Astrocyte (in vitro differentiated cells and primary cell): ENCODE results near the gene AP5Z1. TPM values are rescaled to one million over a fixed set of nuclear protein-coding genes. Genes with fewer than 3 reads are reported as not detected.

Source experiments
- DNase-seq: peaks from one replicate; pipeline ENCODE4 v3.0.0-alpha.2; 2010; ENCODE audit warnings: low read depth
- FAIRE-seq: peaks from 2 replicates; lab custom pipeline; 2011; peaks lifted over from hg19 to GRCh38; lab: Jason Lieb, UNC
- H2AFZ ChIP-seq: 2 replicates; pipeline ENCODE4 v1.6.0; 2012; ENCODE audit warnings: low read depth, low read length, inconsistent platforms
- H3K27ac ChIP-seq: 2 replicates; pipeline ENCODE4 v1.5.1; 2011; ENCODE audit warnings: low read depth, low read length, inconsistent platforms
- H3K27me3 ChIP-seq: 2 replicates; pipeline ENCODE4 v1.6.0; 2011; ENCODE audit warnings: low read length, inconsistent platforms; ENCODE audit not compliant: insufficient read depth
- H3K36me3 ChIP-seq: 2 replicates; pipeline ENCODE4 v1.5.1; 2011; ENCODE audit warnings: low read length, inconsistent platforms; ENCODE audit not compliant: insufficient read depth
- H3K4me1 ChIP-seq: 2 replicates; pipeline ENCODE4 v1.5.1; 2011; ENCODE audit warnings: low read length, inconsistent platforms; ENCODE audit not compliant: insufficient read depth
- H3K4me2 ChIP-seq: 2 replicates; pipeline ENCODE4 v1.6.0; 2012; ENCODE audit warnings: low read length, inconsistent platforms
- H3K4me3 ChIP-seq: 2 replicates; pipeline ENCODE4 v1.5.1; 2011; ENCODE audit warnings: low read depth, mild to moderate bottlenecking, low read length, inconsistent platforms; ENCODE audit not compliant: insufficient read depth
- H3K79me2 ChIP-seq: 2 replicates; pipeline ENCODE4 v1.6.0; 2012; ENCODE audit warnings: mild to moderate bottlenecking, low read length, inconsistent platforms; ENCODE audit not compliant: insufficient read depth
- H3K9ac ChIP-seq: 2 replicates; pipeline ENCODE4 v1.6.0; 2012; ENCODE audit warnings: mild to moderate bottlenecking, low read length, inconsistent platforms
- H3K9me3 ChIP-seq: 2 replicates; pipeline ENCODE4 v1.5.1; 2012; ENCODE audit warnings: low read depth, mild to moderate bottlenecking, low read length, inconsistent platforms; ENCODE audit not compliant: insufficient read depth
- H4K20me1 ChIP-seq: 2 replicates; pipeline ENCODE4 v1.6.0; 2012; ENCODE audit warnings: low read length, inconsistent platforms; ENCODE audit not compliant: insufficient read depth
- H3K27ac Mint-ChIP-seq: one replicate; pipeline ENCODE4 v1.8.0; 2021; ENCODE audit warnings: mild to moderate bottlenecking, mixed read lengths; ENCODE audit not compliant: unreplicated experiment
- H3K27me3 Mint-ChIP-seq: one replicate; pipeline ENCODE4 v1.8.0; 2021; ENCODE audit warnings: low read depth, mixed read lengths; ENCODE audit not compliant: unreplicated experiment
- H3K36me3 Mint-ChIP-seq: one replicate; pipeline ENCODE4 v1.8.0; 2021; ENCODE audit warnings: low read depth, mixed read lengths; ENCODE audit not compliant: unreplicated experiment
- H3K4me1 Mint-ChIP-seq: one replicate; pipeline ENCODE4 v1.8.0; 2021; ENCODE audit warnings: low read depth, mixed read lengths; ENCODE audit not compliant: unreplicated experiment
- H3K4me3 Mint-ChIP-seq: one replicate; pipeline ENCODE4 v1.8.0; 2021; ENCODE audit warnings: mild to moderate bottlenecking, moderate library complexity, mixed read lengths; ENCODE audit not compliant: unreplicated experiment
- H3K9me3 Mint-ChIP-seq: one replicate; pipeline ENCODE4 v1.8.0; 2021; ENCODE audit warnings: mild to moderate bottlenecking, mixed read lengths; ENCODE audit not compliant: unreplicated experiment
- CTCF ChIP-seq: IDR thresholded peaks from 2 replicates; pipeline ENCODE4 v1.5.1; 2011; ENCODE audit warnings: low read depth, mild to moderate bottlenecking, inconsistent platforms, low read length, moderate library complexity; ENCODE audit not compliant: insufficient read depth
- EZH2 ChIP-seq: IDR thresholded peaks from 2 replicates; pipeline ENCODE4 v1.6.1; 2012; ENCODE audit warnings: mild to moderate bottlenecking, low read length, inconsistent platforms; ENCODE audit not compliant: insufficient read depth
- total RNA-seq: library from RNA; stranded (reverse); gene quantifications from 2 replicates; pipeline ENCODE4 v1.2.1, GENCODE V29; 2021

AP5Z1 gene
- total RNA-seq, 1 donor from 2014 or later, result 75.6 TPM

- no peak overlapping the region for H3K4me2 ChIP-seq
- no peaks in the 10 kb centered on the region for H3K36me3 ChIP-seq
- no peaks in the 10 kb centered on the region for H3K79me2 ChIP-seq
- H3K4me3 Mint-ChIP-seq, result no peak overlapping the region
- H3K36me3 Mint-ChIP-seq, result no peaks in the 10 kb centered on the region
- H3K27me3 Mint-ChIP-seq, result peaks cover 32% of the 10 kb centered on the region
- no peaks in the 10 kb centered on the region for H3K9me3 Mint-ChIP-seq
- no peaks in the 10 kb centered on the region for H3K27me3 ChIP-seq
- H3K9me3 ChIP-seq, result no peaks in the 10 kb centered on the region
- no peaks in the 10 kb centered on the region for H3K4me1 Mint-ChIP-seq
- no peak for DNase-seq
- H3K4me3 ChIP-seq, result no peak overlapping the region
- H3K4me1 ChIP-seq, result no peaks in the 10 kb centered on the region
- no peak for FAIRE-seq
- H3K27ac ChIP-seq, result no peak overlapping the region
- no peak overlapping the region for H2AFZ ChIP-seq
- TF ChIP-seq CTCF (no peak), EZH2 (no peak)
- H3K9ac ChIP-seq, result no peak overlapping the region
- no peak overlapping the region for H3K27ac Mint-ChIP-seq
- no peaks in the 10 kb centered on the region for H4K20me1 ChIP-seq
Measured at GRCh38 chr7:4822677-4823076, 47.3 kb downstream of the AP5Z1 start.

- Histone ChIP-seq H3K27me3 (no peaks in the 10 kb centered on the region), H3K36me3 (no peaks in the 10 kb centered on the region), H3K9ac (no peak overlapping the region), H3K27ac (no peak overlapping the region), H3K4me3 (no peak overlapping the region), H3K4me1 (no peaks in the 10 kb centered on the region), H3K4me2 (no peak overlapping the region), H2AFZ (no peak overlapping the region), H4K20me1 (no peaks in the 10 kb centered on the region), H3K9me3 (no peaks in the 10 kb centered on the region), H3K79me2 (no peaks in the 10 kb centered on the region)
- TF ChIP-seq CTCF (no peak), EZH2 (no peak)
- Mint-ChIP-seq H3K4me1 (no peaks in the 10 kb centered on the region), H3K27me3 (peaks cover 36% of the 10 kb centered on the region), H3K9me3 (no peaks in the 10 kb centered on the region), H3K4me3 (no peak overlapping the region), H3K27ac (no peak overlapping the region), H3K36me3 (no peaks in the 10 kb centered on the region)
- no peak for DNase-seq
- FAIRE-seq, result no peak
Measured at GRCh38 chr7:4823441-4824119, 48.2 kb downstream of the AP5Z1 start.

GRCh38 chr7:4824120-4824775 lies 48.8 kb downstream of the AP5Z1 start:
- H3K27me3 Mint-ChIP-seq, result peaks cover 36% of the 10 kb centered on the region
- TF ChIP-seq CTCF (no peak), EZH2 (no peak)
- no peak overlapping the region for H3K27ac Mint-ChIP-seq
- FAIRE-seq (no peak), DNase-seq (no peak)
- no peak overlapping the region for H3K4me3 ChIP-seq
- no peaks in the 10 kb centered on the region for H3K4me1 ChIP-seq
- no peaks in the 10 kb centered on the region for H3K9me3 Mint-ChIP-seq
- H3K9me3 ChIP-seq, result no peaks in the 10 kb centered on the region
- H4K20me1 ChIP-seq, result no peaks in the 10 kb centered on the region
- H3K4me2 ChIP-seq, result no peak overlapping the region
- no peaks in the 10 kb centered on the region for H3K36me3 ChIP-seq
- H3K79me2 ChIP-seq, result no peaks in the 10 kb centered on the region
- no peak overlapping the region for H3K4me3 Mint-ChIP-seq
- no peaks in the 10 kb centered on the region for H3K27me3 ChIP-seq
- H3K27ac ChIP-seq, result no peak overlapping the region
- no peak overlapping the region for H3K9ac ChIP-seq
- H3K4me1 Mint-ChIP-seq, result no peaks in the 10 kb centered on the region
- no peaks in the 10 kb centered on the region for H3K36me3 Mint-ChIP-seq
- H2AFZ ChIP-seq, result no peak overlapping the region
